Adipocyte (in vitro differentiated cells): ENCODE data around the gene GRM7.

Experiments used
- DNase-seq: peaks from one replicate; pipeline ENCODE4 v3.0.0-alpha.2; 2015; ENCODE audit warnings: low read depth
- H3K27me3 ChIP-seq: replicated peaks from 2 replicates; pipeline ENCODE4 v1.7.0; 2013; ENCODE audit warnings: mild to moderate bottlenecking, low read length, moderate library complexity; ENCODE audit not compliant: control insufficient read depth, insufficient read depth
- H3K36me3 ChIP-seq: 2 replicates; pipeline ENCODE4 v1.7.0; 2013; ENCODE audit warnings: low read length, mild to moderate bottlenecking, moderate library complexity; ENCODE audit not compliant: control insufficient read depth, insufficient read depth, severe bottlenecking
- H3K4me1 ChIP-seq: 2 replicates; pipeline ENCODE4 v1.7.0; 2013; ENCODE audit warnings: mild to moderate bottlenecking, low read length, moderate library complexity; ENCODE audit not compliant: control insufficient read depth, insufficient read depth
- H3K4me3 ChIP-seq: 2 replicates; pipeline ENCODE4 v1.7.0; 2013; ENCODE audit warnings: mild to moderate bottlenecking, low read length, moderate library complexity
- H3K9ac ChIP-seq: 2 replicates; pipeline ENCODE4 v1.7.0; 2013; ENCODE audit warnings: mild to moderate bottlenecking, low read length, moderate library complexity
- H3K9me3 ChIP-seq: 2 replicates; pipeline ENCODE4 v1.7.0; 2013; ENCODE audit warnings: mild to moderate bottlenecking, low read length, moderate library complexity; ENCODE audit not compliant: control insufficient read depth

Gene GRM7

DNA sequence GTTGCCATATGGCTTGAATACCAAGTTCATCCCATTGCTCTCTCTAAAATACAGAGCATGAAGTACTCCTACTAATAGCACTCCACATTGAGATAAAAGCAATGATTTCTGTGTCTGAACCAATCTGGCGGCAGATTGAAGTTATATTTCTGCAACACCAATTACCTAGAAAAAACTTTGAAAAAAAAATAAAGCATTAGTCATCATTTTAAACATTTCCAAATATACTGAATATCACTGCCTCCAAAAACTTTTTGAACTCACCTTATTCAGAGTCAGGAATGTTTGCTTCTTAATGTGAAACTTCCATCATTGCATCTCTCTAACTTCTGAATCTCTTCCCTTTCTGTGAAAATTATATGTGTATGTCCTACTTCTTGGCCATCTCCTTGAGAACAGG, 540.5 kb downstream of the GRM7 start:
- DNase-seq: no peak
- H3K36me3 ChIP-seq: no peaks in the 10 kb centered on the region
- no peaks in the 10 kb centered on the region for H3K4me1 ChIP-seq
- H3K9me3 ChIP-seq: no peaks in the 10 kb centered on the region
- H3K4me3 ChIP-seq: no peak overlapping the region
- H3K9ac ChIP-seq: no peak overlapping the region
- no peaks in the 10 kb centered on the region for H3K27me3 ChIP-seq

DNA sequence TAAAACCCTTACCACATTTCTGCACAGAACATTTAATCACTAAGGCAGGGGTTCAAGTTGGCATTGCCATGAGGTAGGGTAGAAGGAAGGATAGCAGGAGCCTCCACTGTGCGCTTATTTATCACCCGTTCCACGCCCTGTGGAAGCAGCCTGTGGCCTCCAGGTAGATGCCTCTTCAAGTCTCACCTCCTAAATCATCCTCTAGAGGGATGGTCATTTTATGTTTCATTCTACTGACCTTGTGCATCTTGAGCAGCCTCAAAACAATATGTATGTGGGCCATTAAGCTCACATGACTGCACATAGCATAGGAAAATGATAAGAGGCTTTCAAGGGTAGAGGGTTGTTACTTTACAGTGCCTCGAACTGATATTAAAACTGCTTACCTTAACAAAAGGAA, 546.2 kb downstream of the GRM7 start:
- Histone ChIP-seq H3K4me1 (no peaks in the 10 kb centered on the region), H3K4me3 (no peak overlapping the region), H3K27me3 (no peaks in the 10 kb centered on the region), H3K9ac (no peak overlapping the region), H3K36me3 (no peaks in the 10 kb centered on the region), H3K9me3 (no peaks in the 10 kb centered on the region)
- DNase-seq: no peak

DNA sequence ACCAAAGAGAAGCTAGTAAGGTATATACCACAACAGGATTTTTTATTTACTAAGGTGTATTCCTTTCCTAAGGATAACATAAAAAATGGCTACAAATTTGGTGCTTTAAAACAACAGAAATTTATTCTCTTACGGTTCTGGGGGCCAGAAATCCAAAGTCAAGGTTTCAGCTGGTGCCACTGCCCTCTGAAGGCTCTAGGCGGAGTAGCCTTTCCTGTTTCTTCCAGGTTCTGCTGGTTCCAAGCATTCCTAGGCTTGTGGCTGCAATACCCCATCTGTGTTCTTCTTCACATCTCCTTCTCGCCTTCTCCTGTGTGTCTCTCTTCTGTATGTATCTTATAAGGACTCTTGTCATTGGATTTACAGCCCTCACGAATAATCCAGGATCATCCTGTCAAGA, 549.9 kb downstream of the GRM7 start:
- H3K9me3 ChIP-seq: peaks cover 3% of the 10 kb centered on the region
- no peak for DNase-seq
- H3K4me3 ChIP-seq: no peak overlapping the region
- no peaks in the 10 kb centered on the region for H3K4me1 ChIP-seq
- H3K36me3 ChIP-seq: no peaks in the 10 kb centered on the region
- no peak overlapping the region for H3K9ac ChIP-seq
- H3K27me3 ChIP-seq: no peaks in the 10 kb centered on the region

DNA sequence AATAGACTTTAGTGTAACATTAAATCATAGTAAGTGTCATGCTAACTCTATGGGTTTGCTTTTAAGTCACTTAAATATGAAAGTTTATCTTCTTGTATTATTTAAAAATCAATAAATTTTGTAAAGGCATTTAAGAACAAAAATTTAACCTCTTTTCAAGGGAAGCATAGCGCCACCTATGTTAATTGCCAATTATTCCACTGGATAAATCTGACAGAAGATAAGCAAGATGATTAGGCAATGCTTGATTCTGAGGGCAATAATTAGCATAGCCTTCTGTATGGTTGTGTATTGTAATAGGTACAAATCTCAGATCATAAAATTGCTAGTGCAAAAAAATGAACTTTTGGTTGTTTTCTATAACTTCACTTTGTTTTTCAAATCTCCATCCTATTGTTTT, 560.1 kb downstream of the GRM7 start:
- Histone ChIP-seq H3K36me3 (no peaks in the 10 kb centered on the region), H3K9me3 (no peaks in the 10 kb centered on the region), H3K27me3 (no peaks in the 10 kb centered on the region), H3K9ac (no peak overlapping the region), H3K4me1 (no peaks in the 10 kb centered on the region), H3K4me3 (no peak overlapping the region)
- no peak for DNase-seq

DNA sequence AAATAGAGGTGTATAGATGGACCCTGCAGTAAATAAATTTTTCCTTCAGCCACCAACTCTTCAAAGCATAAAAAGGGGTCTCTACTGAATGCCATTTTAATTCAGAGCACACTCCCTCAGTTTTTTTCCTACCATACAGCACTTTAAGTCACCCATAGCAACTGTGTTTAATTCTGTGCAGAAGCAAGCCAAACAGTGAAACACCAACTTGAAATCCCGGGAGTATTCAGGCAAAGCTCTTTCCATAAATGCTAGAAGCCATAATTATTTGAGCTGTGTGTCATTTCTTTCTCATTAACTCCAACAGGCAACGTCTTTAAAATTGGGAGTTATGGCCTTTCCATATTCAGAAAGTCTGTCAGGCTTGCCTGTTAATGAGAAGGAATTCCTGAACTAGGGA, 562.1 kb downstream of the GRM7 start:
- H3K36me3 ChIP-seq: no peaks in the 10 kb centered on the region
- H3K9ac ChIP-seq: no peak overlapping the region
- H3K27me3 ChIP-seq: no peaks in the 10 kb centered on the region
- H3K4me3 ChIP-seq: no peak overlapping the region
- DNase-seq: no peak
- no peaks in the 10 kb centered on the region for H3K4me1 ChIP-seq
- no peaks in the 10 kb centered on the region for H3K9me3 ChIP-seq

DNA sequence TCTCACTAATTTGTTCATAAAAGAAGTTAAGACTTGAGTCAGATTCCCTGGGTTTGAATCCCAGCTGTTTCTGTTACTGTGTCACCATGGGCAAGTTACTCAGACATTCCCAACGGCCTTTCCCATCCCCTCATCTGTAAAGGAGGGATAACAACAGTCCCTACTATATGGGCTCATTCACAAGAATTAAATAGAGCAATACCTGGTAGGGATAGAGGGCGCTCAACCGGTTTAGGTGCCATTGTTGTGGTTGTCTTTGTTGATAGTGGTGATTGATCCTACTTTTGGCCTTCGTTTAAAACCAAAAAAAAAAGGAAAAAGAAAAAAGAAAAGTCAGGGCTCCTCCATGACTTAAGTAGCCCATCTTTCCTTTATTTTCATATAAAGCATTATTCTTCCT, 563.1 kb downstream of the GRM7 start:
- no peak for DNase-seq
- H3K27me3 ChIP-seq: no peaks in the 10 kb centered on the region
- H3K4me1 ChIP-seq: no peaks in the 10 kb centered on the region
- H3K36me3 ChIP-seq: no peaks in the 10 kb centered on the region
- H3K9ac ChIP-seq: no peak overlapping the region
- H3K9me3 ChIP-seq: no peaks in the 10 kb centered on the region
- no peak overlapping the region for H3K4me3 ChIP-seq

DNA sequence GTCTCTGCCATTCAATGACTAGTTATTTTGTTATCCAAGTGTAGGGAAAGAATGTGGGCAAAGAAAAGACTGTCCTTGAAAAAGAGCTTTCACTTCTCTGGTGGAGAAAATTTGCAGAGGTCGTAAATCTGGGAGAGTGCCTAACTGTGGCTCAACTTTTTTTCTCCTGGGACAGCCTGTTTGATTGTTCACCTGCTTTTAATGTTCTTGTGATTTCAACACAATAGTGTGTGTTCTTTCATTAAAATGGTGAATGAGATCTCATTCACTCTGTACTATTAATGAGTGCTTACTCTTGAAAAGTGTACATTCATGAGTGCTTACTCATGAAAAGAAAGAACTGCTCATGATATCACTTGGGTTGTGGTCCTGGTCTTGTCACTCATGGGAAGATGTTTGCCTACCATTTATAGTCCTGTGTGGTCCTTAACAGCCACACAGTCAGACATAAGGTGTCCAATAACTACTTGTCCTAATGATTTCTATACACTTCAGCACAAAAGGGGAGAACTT, 567.3 kb downstream of the GRM7 start:
- DNase-seq: no peak
- Histone ChIP-seq H3K9me3 (peaks cover 19% of the 10 kb centered on the region), H3K9ac (no peak overlapping the region), H3K4me3 (no peak overlapping the region), H3K36me3 (no peaks in the 10 kb centered on the region), H3K27me3 (no peaks in the 10 kb centered on the region), H3K4me1 (no peaks in the 10 kb centered on the region)

DNA sequence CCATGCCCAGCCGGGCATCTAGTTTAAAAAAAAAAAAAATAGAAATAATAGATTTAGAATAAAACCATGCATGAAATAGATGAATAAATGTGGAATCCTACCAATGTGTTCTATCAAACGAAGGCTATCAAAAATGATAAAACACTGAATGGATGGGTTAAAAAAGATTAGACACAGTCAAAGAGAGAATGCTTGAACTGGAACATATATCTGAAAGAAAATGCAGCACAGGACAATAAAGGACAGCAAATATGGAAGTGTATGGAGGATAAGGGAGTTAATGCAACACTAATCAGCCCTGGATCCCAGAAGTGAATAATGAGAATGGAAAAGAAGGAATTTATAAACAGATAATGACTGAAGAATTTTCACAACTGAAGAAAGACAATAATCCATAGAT, 571.7 kb downstream of the GRM7 start:
- no peak for DNase-seq
- Histone ChIP-seq H3K9me3 (peaks cover 31% of the 10 kb centered on the region), H3K4me3 (no peak overlapping the region), H3K4me1 (no peaks in the 10 kb centered on the region), H3K36me3 (no peaks in the 10 kb centered on the region), H3K27me3 (no peaks in the 10 kb centered on the region), H3K9ac (no peak overlapping the region)

DNA sequence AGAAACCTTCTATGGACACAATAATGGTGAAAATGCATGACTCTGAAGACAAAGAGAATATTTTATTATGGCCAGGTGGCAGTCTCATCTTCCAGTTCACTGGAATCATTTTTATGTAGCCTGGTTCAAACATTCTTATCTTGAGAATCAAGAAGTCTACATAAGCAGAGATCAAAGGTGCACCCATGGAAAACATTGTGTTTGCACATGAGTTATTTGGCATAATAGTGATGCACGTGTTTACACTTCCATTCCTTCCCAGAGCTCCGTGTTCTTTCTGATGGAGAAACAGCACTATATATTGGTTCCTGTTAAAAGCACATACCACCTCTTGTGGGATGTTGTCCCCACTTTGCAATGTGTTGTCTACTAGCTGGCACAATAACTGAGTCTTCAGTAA, 572.2 kb downstream of the GRM7 start:
- no peak overlapping the region for H3K4me3 ChIP-seq
- no peaks in the 10 kb centered on the region for H3K4me1 ChIP-seq
- no peaks in the 10 kb centered on the region for H3K27me3 ChIP-seq
- H3K9me3 ChIP-seq: peaks cover 31% of the 10 kb centered on the region
- no peak for DNase-seq
- H3K9ac ChIP-seq: no peak overlapping the region
- H3K36me3 ChIP-seq: no peaks in the 10 kb centered on the region

DNA sequence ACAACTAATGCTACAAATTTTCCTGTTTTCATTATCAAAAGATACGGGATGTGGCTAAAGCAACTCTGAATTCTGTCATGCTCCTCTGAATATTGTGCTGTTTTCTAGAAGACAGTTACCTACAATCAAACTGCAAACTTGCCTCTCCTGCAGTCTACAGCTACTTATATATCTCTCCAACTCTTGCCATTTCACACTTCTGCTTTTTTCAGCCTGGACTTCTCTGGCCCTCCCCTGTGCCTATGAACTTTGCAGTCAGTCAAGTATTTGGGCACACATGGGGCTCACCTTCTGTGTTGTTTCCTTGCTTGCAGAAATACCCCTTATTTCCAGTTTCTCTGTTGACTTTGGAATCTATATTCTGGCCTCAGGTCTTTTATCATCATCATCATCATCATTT, 575.6 kb downstream of the GRM7 start:
- H3K36me3 ChIP-seq: no peaks in the 10 kb centered on the region
- H3K9ac ChIP-seq: no peak overlapping the region
- peaks cover 35% of the 10 kb centered on the region for H3K9me3 ChIP-seq
- no peaks in the 10 kb centered on the region for H3K4me1 ChIP-seq
- DNase-seq: no peak
- H3K27me3 ChIP-seq: no peaks in the 10 kb centered on the region
- no peak overlapping the region for H3K4me3 ChIP-seq

DNA sequence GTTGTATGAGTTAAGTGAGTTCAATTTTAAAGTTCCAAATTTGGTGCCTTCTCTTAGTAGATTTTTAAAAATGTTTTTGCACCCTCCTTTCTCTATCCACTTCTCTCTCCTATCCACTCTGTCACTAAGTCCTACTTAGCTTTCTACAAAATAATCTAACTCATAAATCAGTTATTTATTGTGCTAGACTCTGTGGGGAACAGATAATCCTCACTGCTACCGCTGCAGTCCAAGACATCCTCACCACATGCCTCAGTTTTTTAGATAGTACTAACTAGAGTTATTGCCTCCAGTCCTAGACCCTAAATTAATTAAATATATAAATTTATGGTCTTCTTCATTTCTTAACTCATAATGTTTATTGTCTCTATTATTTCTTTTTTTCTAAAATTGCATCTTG, 576.3 kb downstream of the GRM7 start:
- no peaks in the 10 kb centered on the region for H3K4me1 ChIP-seq
- H3K9ac ChIP-seq: no peak overlapping the region
- DNase-seq: no peak
- H3K36me3 ChIP-seq: no peaks in the 10 kb centered on the region
- no peak overlapping the region for H3K4me3 ChIP-seq
- no peaks in the 10 kb centered on the region for H3K27me3 ChIP-seq
- peaks cover 34% of the 10 kb centered on the region for H3K9me3 ChIP-seq

DNA sequence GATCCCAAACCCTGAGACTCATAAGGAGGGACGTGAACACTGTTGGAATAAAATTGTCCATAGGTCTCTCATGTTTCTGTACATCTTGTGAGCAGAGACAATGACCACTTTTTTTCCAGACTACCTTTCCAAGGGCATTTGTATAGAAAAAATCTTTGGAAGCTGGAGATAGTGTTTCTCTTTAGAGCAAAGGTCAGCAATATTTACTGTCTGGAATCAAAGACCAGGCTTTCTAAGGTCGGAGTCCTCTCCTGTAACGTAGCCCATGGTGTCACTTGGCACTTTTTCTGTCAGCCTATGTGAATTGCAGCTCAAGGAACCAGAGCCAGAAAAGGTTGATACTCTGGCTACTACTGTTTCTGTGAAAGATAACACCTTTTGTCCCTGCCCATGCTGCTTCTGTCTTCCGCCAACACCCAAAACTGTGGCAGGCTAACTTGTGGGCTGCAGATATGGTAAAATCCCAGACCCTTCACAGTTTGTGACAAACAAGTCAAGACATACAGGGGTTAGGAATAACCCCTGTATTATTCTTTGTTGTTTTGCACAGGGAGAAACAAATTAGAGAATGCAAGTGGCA, 578.3 kb downstream of the GRM7 start:
- no peak for DNase-seq
- no peak overlapping the region for H3K9ac ChIP-seq
- H3K36me3 ChIP-seq: no peaks in the 10 kb centered on the region
- no peaks in the 10 kb centered on the region for H3K4me1 ChIP-seq
- H3K27me3 ChIP-seq: no peaks in the 10 kb centered on the region
- H3K9me3 ChIP-seq: peaks cover 16% of the 10 kb centered on the region
- no peak overlapping the region for H3K4me3 ChIP-seq
